Measurements from ENCODE around the gene EDEM3. TPM values are rescaled to one million over a fixed set of nuclear protein-coding genes. Genes with fewer than 3 reads are reported as not detected.

Gene EDEM3
- total and polyA plus RNA-seq, 4 donors, result 30.8 to 64.9 (median 40.5) TPM

- H3K27ac ChIP-seq (ENCODE audit: low read depth, low read length), result no peak overlapping the region
- no peak for DNase-seq (ENCODE audit: low read depth in 4 of 6, low spot score in 6 of 6)
- WGBS (ENCODE audit: insufficient coverage), result no CpG with 5 or more reads among the region's 2 CpGs
These were observed 9.5 kb downstream of the EDEM3 start for GRCh38 chr1:184745110-184745509.

GRCh38 chr1:184743062-184743756, 11.4 kb downstream of the EDEM3 start:
- WGBS (ENCODE audit: insufficient coverage), result no CpG with 5 or more reads among the region's 2 CpGs
- no peaks in the 10 kb centered on the region for H3K9me3 ChIP-seq (ENCODE audit: control insufficient read depth, insufficient read depth, low read length)
- no peak overlapping the region for H3K4me3 ChIP-seq (ENCODE audit: low read depth, low read length)
- no peaks in the 10 kb centered on the region for H3K36me3 ChIP-seq (ENCODE audit: control insufficient read depth, insufficient read depth, low read length)
- DNase-seq (ENCODE audit: low read depth in 4 of 6, low spot score in 6 of 6), result no peak
- H3K27me3 ChIP-seq (ENCODE audit: control insufficient read depth, insufficient read depth, low read length), result no peaks in the 10 kb centered on the region
- H3K4me1 ChIP-seq (ENCODE audit: control insufficient read depth, insufficient read depth, low read length), result peaks cover 3% of the 10 kb centered on the region
- H3K27ac ChIP-seq (ENCODE audit: low read depth, low read length), result no peak overlapping the region

More at GRCh38 chr1:184745110-184745509, 9.5 kb downstream of the EDEM3 start:
- Histone ChIP-seq H3K36me3 (ENCODE audit: control insufficient read depth, insufficient read depth, low read length) (no peaks in the 10 kb centered on the region), H3K9me3 (ENCODE audit: control insufficient read depth, insufficient read depth, low read length) (no peaks in the 10 kb centered on the region), H3K4me1 (ENCODE audit: control insufficient read depth, insufficient read depth, low read length) (peaks cover 3% of the 10 kb centered on the region), H3K27me3 (ENCODE audit: control insufficient read depth, insufficient read depth, low read length) (no peaks in the 10 kb centered on the region), H3K4me3 (ENCODE audit: low read depth, low read length) (no peak overlapping the region)

GRCh38 chr1:184740344-184740743, 14.3 kb downstream of the EDEM3 start:
- H3K4me1 ChIP-seq (ENCODE audit: control insufficient read depth, insufficient read depth, low read length), result peaks cover 3% of the 10 kb centered on the region
- WGBS (ENCODE audit: insufficient coverage), result no CpG with 5 or more reads among the region's 4 CpGs
- H3K27ac ChIP-seq (ENCODE audit: low read depth, low read length), result no peak overlapping the region
- no peaks in the 10 kb centered on the region for H3K27me3 ChIP-seq (ENCODE audit: control insufficient read depth, insufficient read depth, low read length)
- H3K9me3 ChIP-seq (ENCODE audit: control insufficient read depth, insufficient read depth, low read length), result no peaks in the 10 kb centered on the region
- no peaks in the 10 kb centered on the region for H3K36me3 ChIP-seq (ENCODE audit: control insufficient read depth, insufficient read depth, low read length)
- no peak overlapping the region for H3K4me3 ChIP-seq (ENCODE audit: low read depth, low read length)
- DNase-seq (ENCODE audit: low read depth in 4 of 6, low spot score in 6 of 6), result no peak

GRCh38 chr1:184739796-184740195, 14.9 kb downstream of the EDEM3 start:
- no peak for DNase-seq (ENCODE audit: low read depth in 4 of 6, low spot score in 6 of 6)
- Histone ChIP-seq H3K4me3 (ENCODE audit: low read depth, low read length) (no peak overlapping the region), H3K27ac (ENCODE audit: low read depth, low read length) (no peak overlapping the region), H3K27me3 (ENCODE audit: control insufficient read depth, insufficient read depth, low read length) (no peaks in the 10 kb centered on the region), H3K9me3 (ENCODE audit: control insufficient read depth, insufficient read depth, low read length) (no peaks in the 10 kb centered on the region), H3K4me1 (ENCODE audit: control insufficient read depth, insufficient read depth, low read length) (peaks cover 3% of the 10 kb centered on the region), H3K36me3 (ENCODE audit: control insufficient read depth, insufficient read depth, low read length) (no peaks in the 10 kb centered on the region)
- 100% methylated on average over 1 of the region's 4 CpGs for WGBS (ENCODE audit: insufficient coverage)

- DNase-seq (ENCODE audit: low read depth in 4 of 6, low spot score in 6 of 6), result no peak
- Histone ChIP-seq H3K4me1 (ENCODE audit: control insufficient read depth, insufficient read depth, low read length) (peaks cover 3% of the 10 kb centered on the region), H3K27me3 (ENCODE audit: control insufficient read depth, insufficient read depth, low read length) (no peaks in the 10 kb centered on the region), H3K36me3 (ENCODE audit: control insufficient read depth, insufficient read depth, low read length) (peaks cover 1% of the 10 kb centered on the region), H3K9me3 (ENCODE audit: control insufficient read depth, insufficient read depth, low read length) (no peaks in the 10 kb centered on the region), H3K4me3 (ENCODE audit: low read depth, low read length) (no peak overlapping the region), H3K27ac (ENCODE audit: low read depth, low read length) (no peak overlapping the region)
- no CpG with 5 or more reads among the region's 1 CpG for whole genome bisulfite sequencing (ENCODE audit: insufficient coverage)
These were observed 15.6 kb downstream of the EDEM3 start for GRCh38 chr1:184739070-184739469.

GRCh38 chr1:184734980-184735379, 19.7 kb downstream of the EDEM3 start:
- no peak overlapping the region for H3K27ac ChIP-seq (ENCODE audit: low read depth, low read length)
- H3K4me1 ChIP-seq (ENCODE audit: control insufficient read depth, insufficient read depth, low read length), result no peaks in the 10 kb centered on the region
- peaks cover 12% of the 10 kb centered on the region for H3K36me3 ChIP-seq (ENCODE audit: control insufficient read depth, insufficient read depth, low read length)
- H3K27me3 ChIP-seq (ENCODE audit: control insufficient read depth, insufficient read depth, low read length), result no peaks in the 10 kb centered on the region
- H3K9me3 ChIP-seq (ENCODE audit: control insufficient read depth, insufficient read depth, low read length), result no peaks in the 10 kb centered on the region
- H3K4me3 ChIP-seq (ENCODE audit: low read depth, low read length), result no peak overlapping the region
- no peak for DNase-seq (ENCODE audit: low read depth in 4 of 6, low spot score in 6 of 6)

- DNase-seq (ENCODE audit: low read depth in 4 of 6, low spot score in 6 of 6), result no peak
- WGBS (ENCODE audit: insufficient coverage), result 100% methylated on average over 2 of the region's 3 CpGs
- Histone ChIP-seq H3K27me3 (ENCODE audit: control insufficient read depth, insufficient read depth, low read length) (no peaks in the 10 kb centered on the region), H3K4me1 (ENCODE audit: control insufficient read depth, insufficient read depth, low read length) (no peaks in the 10 kb centered on the region), H3K9me3 (ENCODE audit: control insufficient read depth, insufficient read depth, low read length) (no peaks in the 10 kb centered on the region), H3K36me3 (ENCODE audit: control insufficient read depth, insufficient read depth, low read length) (peaks cover 12% of the 10 kb centered on the region), H3K27ac (ENCODE audit: low read depth, low read length) (no peak overlapping the region), H3K4me3 (ENCODE audit: low read depth, low read length) (no peak overlapping the region)
These were observed 29.8 kb downstream of the EDEM3 start for GRCh38 chr1:184724843-184725242.

- DNase-seq (ENCODE audit: low read depth in 4 of 6, low spot score in 6 of 6), result no peak
- no CpG with 5 or more reads among the region's 2 CpGs for WGBS (ENCODE audit: insufficient coverage)
- Histone ChIP-seq H3K4me3 (ENCODE audit: low read depth, low read length) (no peak overlapping the region), H3K4me1 (ENCODE audit: control insufficient read depth, insufficient read depth, low read length) (no peaks in the 10 kb centered on the region), H3K9me3 (ENCODE audit: control insufficient read depth, insufficient read depth, low read length) (no peaks in the 10 kb centered on the region), H3K36me3 (ENCODE audit: control insufficient read depth, insufficient read depth, low read length) (peaks cover 10% of the 10 kb centered on the region), H3K27me3 (ENCODE audit: control insufficient read depth, insufficient read depth, low read length) (no peaks in the 10 kb centered on the region), H3K27ac (ENCODE audit: low read depth, low read length) (no peak overlapping the region)
These were observed 38.5 kb downstream of the EDEM3 start for GRCh38 chr1:184716158-184716557.

GRCh38 chr1:184709418-184709817, 45.2 kb downstream of the EDEM3 start:
- Histone ChIP-seq H3K4me1 (ENCODE audit: control insufficient read depth, insufficient read depth, low read length) (no peaks in the 10 kb centered on the region), H3K4me3 (ENCODE audit: low read depth, low read length) (no peak overlapping the region), H3K36me3 (ENCODE audit: control insufficient read depth, insufficient read depth, low read length) (peaks cover 17% of the 10 kb centered on the region), H3K9me3 (ENCODE audit: control insufficient read depth, insufficient read depth, low read length) (no peaks in the 10 kb centered on the region), H3K27ac (ENCODE audit: low read depth, low read length) (no peak overlapping the region), H3K27me3 (ENCODE audit: control insufficient read depth, insufficient read depth, low read length) (no peaks in the 10 kb centered on the region)
- no peak for DNase-seq (ENCODE audit: low read depth in 4 of 6, low spot score in 6 of 6)

GRCh38 chr1:184708084-184708676, 46.5 kb downstream of the EDEM3 start:
- no peak overlapping the region for H3K4me3 ChIP-seq (ENCODE audit: low read depth, low read length)
- WGBS (ENCODE audit: insufficient coverage), result 81% methylated on average over 6 of the region's 6 CpGs

More at GRCh38 chr1:184708084-184708676, 46.5 kb downstream of the EDEM3 start:
- peaks cover 14% of the 10 kb centered on the region for H3K36me3 ChIP-seq (ENCODE audit: control insufficient read depth, insufficient read depth, low read length)
- no peaks in the 10 kb centered on the region for H3K27me3 ChIP-seq (ENCODE audit: control insufficient read depth, insufficient read depth, low read length)
- DNase-seq (ENCODE audit: low read depth in 4 of 6, low spot score in 6 of 6), result no peak
- no peak overlapping the region for H3K27ac ChIP-seq (ENCODE audit: low read depth, low read length)
- no peaks in the 10 kb centered on the region for H3K4me1 ChIP-seq (ENCODE audit: control insufficient read depth, insufficient read depth, low read length)
- no peaks in the 10 kb centered on the region for H3K9me3 ChIP-seq (ENCODE audit: control insufficient read depth, insufficient read depth, low read length)

Measured in spinal cord (tissue), 10 donors.